ENCODE results near the gene GRXCR2.

DNA sequence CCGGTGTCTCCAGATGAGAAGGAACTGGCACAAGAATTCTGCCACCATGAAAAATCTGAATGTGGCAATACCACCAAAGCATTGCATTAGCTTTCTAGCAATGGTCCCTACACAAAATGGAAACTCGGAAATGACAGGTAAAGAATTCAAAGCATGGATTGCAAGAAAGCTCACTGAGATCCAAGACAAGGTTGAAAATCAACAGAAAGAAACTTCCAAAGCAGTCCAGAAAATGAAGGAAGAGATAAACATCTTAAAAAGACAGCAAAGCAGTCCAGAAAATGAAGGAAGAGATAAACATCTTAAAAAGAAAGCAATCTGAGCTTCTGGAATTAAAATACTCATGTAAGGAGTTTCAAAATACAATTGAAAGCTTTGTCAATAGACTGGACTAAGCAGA, 16.8 kb upstream of the GRXCR2 start:
- TF ChIP-seq SIN3A (IDR thresholded peaks at IDR 0.05; ENCODE audit: borderline replicate concordance, insufficient read depth, low read depth, low read length) = no peak
- TF ChIP-seq POLR2AphosphoS5 (IDR thresholded peaks at IDR 0.05; ENCODE audit: low read depth, low read length) = no peak
- TF ChIP-seq, protein P1, sequence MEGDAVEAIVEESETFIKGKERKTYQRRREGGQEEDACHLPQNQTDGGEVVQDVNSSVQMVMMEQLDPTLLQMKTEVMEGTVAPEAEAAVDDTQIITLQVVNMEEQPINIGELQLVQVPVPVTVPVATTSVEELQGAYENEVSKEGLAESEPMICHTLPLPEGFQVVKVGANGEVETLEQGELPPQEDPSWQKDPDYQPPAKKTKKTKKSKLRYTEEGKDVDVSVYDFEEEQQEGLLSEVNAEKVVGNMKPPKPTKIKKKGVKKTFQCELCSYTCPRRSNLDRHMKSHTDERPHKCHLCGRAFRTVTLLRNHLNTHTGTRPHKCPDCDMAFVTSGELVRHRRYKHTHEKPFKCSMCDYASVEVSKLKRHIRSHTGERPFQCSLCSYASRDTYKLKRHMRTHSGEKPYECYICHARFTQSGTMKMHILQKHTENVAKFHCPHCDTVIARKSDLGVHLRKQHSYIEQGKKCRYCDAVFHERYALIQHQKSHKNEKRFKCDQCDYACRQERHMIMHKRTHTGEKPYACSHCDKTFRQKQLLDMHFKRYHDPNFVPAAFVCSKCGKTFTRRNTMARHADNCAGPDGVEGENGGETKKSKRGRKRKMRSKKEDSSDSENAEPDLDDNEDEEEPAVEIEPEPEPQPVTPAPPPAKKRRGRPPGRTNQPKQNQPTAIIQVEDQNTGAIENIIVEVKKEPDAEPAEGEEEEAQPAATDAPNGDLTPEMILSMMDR (IDR thresholded peaks at IDR 0.05) = no peak
- TF ChIP-seq, protein P2, sequence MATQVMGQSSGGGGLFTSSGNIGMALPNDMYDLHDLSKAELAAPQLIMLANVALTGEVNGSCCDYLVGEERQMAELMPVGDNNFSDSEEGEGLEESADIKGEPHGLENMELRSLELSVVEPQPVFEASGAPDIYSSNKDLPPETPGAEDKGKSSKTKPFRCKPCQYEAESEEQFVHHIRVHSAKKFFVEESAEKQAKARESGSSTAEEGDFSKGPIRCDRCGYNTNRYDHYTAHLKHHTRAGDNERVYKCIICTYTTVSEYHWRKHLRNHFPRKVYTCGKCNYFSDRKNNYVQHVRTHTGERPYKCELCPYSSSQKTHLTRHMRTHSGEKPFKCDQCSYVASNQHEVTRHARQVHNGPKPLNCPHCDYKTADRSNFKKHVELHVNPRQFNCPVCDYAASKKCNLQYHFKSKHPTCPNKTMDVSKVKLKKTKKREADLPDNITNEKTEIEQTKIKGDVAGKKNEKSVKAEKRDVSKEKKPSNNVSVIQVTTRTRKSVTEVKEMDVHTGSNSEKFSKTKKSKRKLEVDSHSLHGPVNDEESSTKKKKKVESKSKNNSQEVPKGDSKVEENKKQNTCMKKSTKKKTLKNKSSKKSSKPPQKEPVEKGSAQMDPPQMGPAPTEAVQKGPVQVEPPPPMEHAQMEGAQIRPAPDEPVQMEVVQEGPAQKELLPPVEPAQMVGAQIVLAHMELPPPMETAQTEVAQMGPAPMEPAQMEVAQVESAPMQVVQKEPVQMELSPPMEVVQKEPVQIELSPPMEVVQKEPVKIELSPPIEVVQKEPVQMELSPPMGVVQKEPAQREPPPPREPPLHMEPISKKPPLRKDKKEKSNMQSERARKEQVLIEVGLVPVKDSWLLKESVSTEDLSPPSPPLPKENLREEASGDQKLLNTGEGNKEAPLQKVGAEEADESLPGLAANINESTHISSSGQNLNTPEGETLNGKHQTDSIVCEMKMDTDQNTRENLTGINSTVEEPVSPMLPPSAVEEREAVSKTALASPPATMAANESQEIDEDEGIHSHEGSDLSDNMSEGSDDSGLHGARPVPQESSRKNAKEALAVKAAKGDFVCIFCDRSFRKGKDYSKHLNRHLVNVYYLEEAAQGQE (IDR thresholded peaks at IDR 0.05; ENCODE audit: insufficient read depth in 1 of 2, low read depth in 2 of 2, low read length in 1 of 2) = no peak
